ENCODE measurements around the gene ANO6. TPM values are rescaled to one million over a fixed set of nuclear protein-coding genes. Genes with fewer than 3 reads are reported as not detected.
A peak's percentile ranks its signal among the peaks of the same experiment; 100 is the strongest.
"Not testable (repeated sequence)": the region's sequence is repeated elsewhere in the genome, so short reads cannot be mapped to it uniquely, and the experiment has no call there.

Gene ANO6
- total RNA-seq, 1 experiment from 2014 or later, result 38.6 TPM

- DNase-seq (ENCODE audit: low read depth), result peak; percentile 61
Measured at GRCh38 chr12:45343269-45344051, 127.6 kb downstream of the ANO6 start.

DNA sequence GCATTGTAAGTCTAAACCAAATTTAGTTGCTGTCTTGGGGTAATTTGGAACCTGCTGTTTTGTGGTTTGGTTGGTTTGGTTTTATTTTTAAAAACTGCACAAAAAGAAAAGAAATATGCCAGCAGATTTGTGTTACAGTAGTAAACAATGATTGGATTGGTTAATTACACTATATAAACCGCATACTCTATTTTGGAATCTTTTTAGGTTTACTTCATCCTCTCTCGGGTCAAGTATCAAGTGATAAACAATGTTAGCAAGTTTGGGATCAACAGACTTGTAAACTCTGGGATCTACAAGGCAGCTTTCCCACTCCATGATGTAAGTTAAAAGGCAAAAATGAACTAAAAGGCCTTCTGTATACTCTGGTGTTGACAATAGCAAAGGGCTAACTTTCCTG is 132.4 kb downstream of the ANO6 start:
- no peak for DNase-seq (ENCODE audit: low read depth)

DNA sequence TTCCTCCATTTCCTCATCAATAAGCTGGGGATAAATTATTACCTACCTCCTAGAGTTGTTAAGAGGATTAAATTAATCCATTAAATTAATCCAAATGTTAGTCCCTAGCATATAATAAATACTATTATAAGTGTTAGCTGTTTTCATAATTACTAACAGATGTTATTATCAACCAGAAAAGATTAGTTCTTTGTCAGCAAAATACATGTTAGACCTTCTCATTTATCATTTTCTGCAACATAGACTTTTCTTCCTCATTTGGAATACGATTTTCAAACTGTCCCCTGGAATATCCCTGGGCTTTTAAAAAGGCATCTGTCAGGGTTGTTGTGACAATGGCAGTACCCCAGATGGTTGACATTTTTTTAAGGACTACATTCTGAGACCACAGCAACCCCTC is 133.1 kb downstream of the ANO6 start:
- DNase-seq (ENCODE audit: low read depth), result no peak

DNA sequence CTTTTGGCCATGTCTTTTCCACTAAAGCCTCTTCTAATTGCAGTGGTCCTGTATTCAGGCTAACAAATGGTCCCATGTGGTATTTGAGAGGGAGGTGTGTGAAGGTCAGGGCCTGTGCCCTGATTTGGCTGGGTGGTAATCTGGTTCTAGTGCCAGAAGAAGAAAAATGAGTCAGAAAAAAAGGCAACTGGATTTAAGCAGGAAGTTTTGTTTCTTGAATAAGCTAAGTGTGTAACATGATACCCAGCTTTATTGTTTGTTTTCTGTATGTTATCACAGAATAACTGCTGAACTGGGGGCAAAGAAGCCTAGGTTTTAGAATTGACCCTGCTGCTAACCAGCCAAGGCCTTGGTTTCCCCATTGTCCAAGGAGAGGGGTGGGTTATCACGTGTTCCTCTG is 134.0 kb downstream of the ANO6 start:
- peak; percentile 34 for DNase-seq (ENCODE audit: low read depth)

- no peak for DNase-seq (ENCODE audit: low read depth)
Measured at GRCh38 chr12:45350861-45351260, 135.0 kb downstream of the ANO6 start.

GRCh38 chr12:45351921-45352670 is 136.2 kb downstream of the ANO6 start:
- no peak for DNase-seq (ENCODE audit: low read depth)

DNA sequence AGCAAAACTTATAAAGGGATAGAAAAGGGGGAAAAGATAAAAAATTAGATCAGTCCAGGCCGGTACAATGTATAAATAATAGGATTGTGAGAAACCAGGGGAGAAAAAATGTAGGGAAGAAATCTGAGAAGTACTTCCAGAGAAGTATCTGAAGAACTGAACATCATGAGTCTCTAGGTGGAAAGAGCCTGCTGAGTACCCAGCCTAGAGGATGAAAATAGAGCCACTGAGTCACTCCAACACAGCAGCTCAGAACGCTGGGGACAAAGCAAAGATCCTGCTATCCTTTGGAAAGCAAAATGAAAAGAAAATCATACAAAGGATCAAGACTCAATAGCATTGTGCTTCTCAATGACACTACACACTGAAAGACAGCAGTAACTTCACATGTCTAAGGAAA is 138.0 kb downstream of the ANO6 start:
- no peak for DNase-seq (ENCODE audit: low read depth)

DNA sequence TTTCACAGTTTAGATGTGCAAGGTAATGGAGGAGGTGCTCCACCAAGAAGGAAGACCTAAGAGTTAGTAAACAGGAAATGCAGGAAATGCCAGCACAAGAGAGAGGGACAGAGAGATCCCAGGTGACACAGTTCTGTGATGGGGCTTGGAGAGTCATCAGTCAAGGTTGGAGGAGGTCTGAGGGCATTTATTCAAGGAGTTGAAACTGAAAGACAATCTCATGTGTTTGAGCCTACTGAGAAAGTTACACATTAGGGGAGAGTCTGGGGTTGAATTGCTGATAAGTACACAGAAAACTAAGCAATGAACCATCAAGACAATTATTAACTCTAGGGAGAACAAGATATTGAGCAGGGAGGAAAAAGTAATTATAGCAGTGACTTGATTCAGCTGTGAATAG is 138.5 kb downstream of the ANO6 start:
- no peak for DNase-seq (ENCODE audit: low read depth)

- no peak for DNase-seq (ENCODE audit: low read depth)
Measured at GRCh38 chr12:45355730-45356129, 139.8 kb downstream of the ANO6 start.

DNA sequence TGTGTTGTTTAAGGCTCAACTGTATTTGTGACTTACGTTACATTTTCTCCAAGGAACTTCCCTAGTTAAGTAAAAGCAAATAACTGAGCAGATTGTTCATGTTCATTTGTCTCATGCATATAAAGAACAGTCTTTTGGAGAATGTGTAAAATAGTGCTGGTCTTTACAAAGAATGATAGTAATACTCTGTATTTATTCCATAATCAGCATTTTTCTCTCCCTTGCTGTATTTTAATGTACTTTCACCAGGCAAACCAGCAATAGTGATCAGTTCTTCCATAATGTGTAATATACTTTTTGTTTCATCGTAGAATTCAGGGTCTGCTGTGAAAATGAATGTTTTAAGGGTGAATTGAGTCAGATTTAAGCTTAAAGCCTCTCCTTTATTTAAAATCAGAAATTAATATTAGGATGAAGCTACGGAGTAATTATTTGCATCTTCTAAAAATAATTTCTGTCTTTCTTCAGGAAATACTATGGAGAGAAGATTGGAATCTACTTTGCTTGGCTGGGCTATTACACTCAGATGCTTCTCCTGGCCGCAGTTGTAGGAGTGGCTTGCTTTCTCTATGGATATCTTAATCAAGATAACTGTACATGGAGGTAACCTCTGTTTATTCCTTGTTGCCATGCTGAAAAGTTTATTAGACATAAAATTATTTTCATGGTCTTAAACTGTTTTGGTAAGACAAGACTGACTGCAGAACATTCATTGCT is 141.1 kb downstream of the ANO6 start:
- no peak for DNase-seq (ENCODE audit: low read depth)

GRCh38 chr12:45357539-45358417 is 141.9 kb downstream of the ANO6 start:
- no peak for DNase-seq (ENCODE audit: low read depth)

DNA sequence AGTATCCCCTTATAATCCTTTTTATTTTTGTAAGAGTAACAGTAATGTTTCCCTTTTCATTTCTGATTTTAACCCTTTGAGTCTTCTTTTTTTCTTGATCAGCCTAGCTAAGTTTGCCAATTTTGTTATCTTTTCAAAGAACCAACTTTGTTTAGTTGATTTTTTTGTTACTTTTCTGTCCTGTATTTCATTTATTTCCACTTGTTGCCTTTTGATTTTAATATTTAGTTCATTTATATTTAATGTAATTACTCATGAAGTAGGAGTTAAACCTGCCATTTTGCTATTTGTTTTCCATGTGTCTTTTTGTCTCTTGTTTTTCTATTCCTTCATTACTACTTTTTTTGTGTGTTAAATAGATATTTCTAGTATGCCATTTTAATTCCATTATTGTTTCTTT is 146.4 kb downstream of the ANO6 start:
- no peak for DNase-seq (ENCODE audit: low read depth)

- DNase-seq (ENCODE audit: low read depth), result no peak
Measured at GRCh38 chr12:45363903-45364302, 148.0 kb downstream of the ANO6 start.

- peak; percentile 53 for DNase-seq (ENCODE audit: low read depth)
Measured at GRCh38 chr12:45368841-45369489, 153.1 kb downstream of the ANO6 start.

- no peak for DNase-seq (ENCODE audit: low read depth)
Measured at GRCh38 chr12:45377815-45378214, 161.9 kb downstream of the ANO6 start.

GRCh38 chr12:45379261-45379660 is 163.4 kb downstream of the ANO6 start:
- DNase-seq (ENCODE audit: low read depth), result peak; percentile 52

DNA sequence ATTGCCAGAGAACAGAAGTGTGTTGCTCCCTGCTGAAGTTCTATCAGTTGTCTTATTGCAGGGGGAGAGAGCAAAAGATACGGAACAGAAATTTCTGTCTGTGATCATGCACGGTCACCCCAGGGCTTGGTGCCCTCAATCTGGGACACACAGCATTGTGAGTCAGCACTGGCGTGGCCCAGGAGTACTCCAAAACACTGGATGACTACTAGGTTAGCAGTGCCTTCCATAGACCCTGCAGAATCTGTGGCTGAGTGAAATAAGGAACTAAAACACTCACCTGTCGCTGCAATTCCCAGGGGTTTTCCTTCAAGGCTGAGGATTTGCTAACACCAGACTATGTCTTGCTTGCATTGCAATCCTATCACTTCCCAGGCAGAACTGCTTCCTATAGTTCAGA is 165.5 kb downstream of the ANO6 start:
- no peak for DNase-seq (ENCODE audit: low read depth)

DNA sequence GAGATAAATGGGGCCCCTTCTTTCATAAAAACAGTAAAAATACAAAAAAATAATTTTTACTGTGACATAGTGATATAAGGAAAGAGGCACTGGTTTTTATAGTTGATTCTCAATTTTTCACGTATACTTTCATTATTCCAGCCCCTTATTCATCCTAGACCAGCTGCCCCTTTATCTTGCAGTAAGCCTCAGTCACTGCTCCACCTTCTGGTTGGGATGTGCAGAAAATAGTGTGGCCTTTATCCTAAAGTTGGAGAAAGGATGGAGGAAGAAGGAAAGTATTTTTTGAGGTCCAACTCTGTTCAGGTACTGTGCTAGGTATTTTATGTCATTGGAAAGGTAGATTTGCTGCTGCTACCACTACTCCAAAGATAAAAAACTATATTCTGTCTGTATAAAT is 172.7 kb downstream of the ANO6 start:
- peak; percentile 34 for DNase-seq (ENCODE audit: low read depth)

- no peak for DNase-seq (ENCODE audit: low read depth)
Measured at GRCh38 chr12:45389426-45389825, 173.5 kb downstream of the ANO6 start.

DNA sequence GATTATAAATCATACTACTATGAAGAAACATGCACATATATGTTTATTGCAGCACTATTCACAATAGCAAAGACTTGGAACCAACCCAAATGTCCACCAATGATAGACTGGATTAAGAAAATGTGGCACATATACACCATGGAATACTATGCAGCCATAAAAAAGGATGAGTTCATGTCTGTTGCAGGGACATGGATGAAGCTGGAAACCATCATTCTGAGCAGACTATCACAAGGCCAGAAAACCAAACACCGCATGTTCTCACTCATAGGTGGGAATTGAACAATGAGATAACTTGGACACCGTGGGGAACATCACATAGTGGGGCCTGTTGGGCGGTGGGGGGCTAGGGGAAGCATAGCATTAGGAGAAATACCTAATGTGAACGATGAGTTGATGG is 181.6 kb downstream of the ANO6 start:
- DNase-seq (ENCODE audit: low read depth), result not testable (repeated sequence)

DNA sequence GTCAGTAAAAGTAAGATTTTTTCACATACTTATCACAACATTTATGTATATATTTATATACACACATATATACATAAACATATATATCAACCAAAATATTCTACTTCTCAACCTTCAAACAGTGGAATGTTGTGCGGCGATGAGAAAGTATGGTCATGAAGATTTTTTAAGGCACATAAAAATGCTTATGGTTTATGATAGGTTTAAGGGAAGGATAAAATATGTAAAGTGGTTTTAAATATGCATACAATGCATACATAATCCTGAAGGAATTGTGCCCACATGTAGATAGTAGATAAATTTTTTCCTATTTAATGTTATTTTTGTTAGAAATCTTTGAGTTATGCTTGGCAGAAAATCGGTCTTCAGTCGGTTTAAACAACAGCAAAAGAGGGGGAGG is 182.7 kb downstream of the ANO6 start:
- DNase-seq (ENCODE audit: low read depth), result no peak
